ENCODE results near the gene LIN37.

Gene LIN37

GRCh38 chr19:35764432-35765315, 16.3 kb downstream of the LIN37 start:
- WGBS, 2 donors (ENCODE audit: extremely low coverage in 2 of 2, insufficient read length in 2 of 2, insufficient replicate concordance in 1 of 2) = no CpG with 5 or more reads among the region's 17 CpGs
- Histone ChIP-seq H3K4me2 (ENCODE audit: insufficient read depth, low read length, poor library complexity, severe bottlenecking) (no peak overlapping the region), H3K79me1 (ENCODE audit: low read depth, low read length) (peaks cover 5% of the 10 kb centered on the region), H4K91ac (ENCODE audit: low read depth, low read length, poor library complexity) (no peak overlapping the region), H3K14ac (ENCODE audit: low read length) (no peak overlapping the region), H3K4ac (ENCODE audit: low read length) (peak overlapping the region; percentile 5), H3K9ac (ENCODE audit: low read depth, low read length, poor library complexity) (peak overlapping the region; percentile 44), H2BK5ac (ENCODE audit: low read length) (no peak overlapping the region), H2AFZ (ENCODE audit: low read length) (no peak overlapping the region), H3K9me3 (replicated peaks in 1 of 2; ENCODE audit: control insufficient read depth in 2 of 2, insufficient read depth in 1 of 2, low read depth in 1 of 2, low read length in 2 of 2) (no peaks in the 10 kb centered on the region), H3K36me3 (replicated peaks in 1 of 2; ENCODE audit: control insufficient read depth in 2 of 2, insufficient read depth in 2 of 2, low read length in 2 of 2) (peaks cover 35 to 78% of the 10 kb centered on the region in 2 donors), H3K18ac (ENCODE audit: low read length) (no peak overlapping the region), H2BK12ac (ENCODE audit: low read length) (peak overlapping the region; percentile 1), H3K4me1 (ENCODE audit: control insufficient read depth in 2 of 2, insufficient read depth in 1 of 2, low read depth in 1 of 2, low read length in 2 of 2) (peaks cover 0 to 5% of the 10 kb centered on the region in 2 donors), H4K8ac (ENCODE audit: low read depth, low read length) (no peak overlapping the region), H3K23ac (ENCODE audit: low read depth, low read length, poor library complexity) (no peak overlapping the region), H3K4me3 (ENCODE audit: low read length in 2 of 2) (no peak overlapping the region), H3K27me3 (ENCODE audit: control insufficient read depth in 3 of 3, insufficient read depth in 3 of 3, low read depth in 1 of 3, low read length in 3 of 3) (no peaks in the 10 kb centered on the region), H2BK15ac (ENCODE audit: low read length) (no peak overlapping the region), H3K27ac (replicated peaks; ENCODE audit: low read length) (no peak overlapping the region), H2AK5ac (ENCODE audit: low read depth, low read length) (peak overlapping the region; percentile 28), H2BK120ac (ENCODE audit: low read depth, low read length) (no peak overlapping the region)
- no peak for DNase-seq (ENCODE audit: low spot score)

- Histone ChIP-seq H2AK5ac (ENCODE audit: low read depth, low read length) (no peak overlapping the region), H2BK15ac (ENCODE audit: low read length) (no peak overlapping the region), H3K4me2 (ENCODE audit: insufficient read depth, low read length, poor library complexity, severe bottlenecking) (no peak overlapping the region), H3K9me3 (replicated peaks in 1 of 2; ENCODE audit: control insufficient read depth in 2 of 2, insufficient read depth in 1 of 2, low read depth in 1 of 2, low read length in 2 of 2) (no peaks in the 10 kb centered on the region), H3K4me1 (ENCODE audit: control insufficient read depth in 2 of 2, insufficient read depth in 1 of 2, low read depth in 1 of 2, low read length in 2 of 2) (peaks cover 0 to 5% of the 10 kb centered on the region in 2 donors), H2BK120ac (ENCODE audit: low read depth, low read length) (no peak overlapping the region), H2BK5ac (ENCODE audit: low read length) (no peak overlapping the region), H3K14ac (ENCODE audit: low read length) (no peak overlapping the region), H3K18ac (ENCODE audit: low read length) (no peak overlapping the region), H3K9ac (ENCODE audit: low read depth, low read length, poor library complexity) (no peak overlapping the region), H3K79me1 (ENCODE audit: low read depth, low read length) (peaks cover 3% of the 10 kb centered on the region), H3K27ac (replicated peaks; ENCODE audit: low read length) (no peak overlapping the region), H4K91ac (ENCODE audit: low read depth, low read length, poor library complexity) (no peak overlapping the region), H3K27me3 (ENCODE audit: control insufficient read depth in 3 of 3, insufficient read depth in 3 of 3, low read depth in 1 of 3, low read length in 3 of 3) (no peaks in the 10 kb centered on the region), H3K4me3 (ENCODE audit: low read length in 2 of 2) (no peak overlapping the region), H2BK12ac (ENCODE audit: low read length) (no peak overlapping the region), H3K4ac (ENCODE audit: low read length) (no peak overlapping the region), H3K23ac (ENCODE audit: low read depth, low read length, poor library complexity) (no peak overlapping the region), H4K8ac (ENCODE audit: low read depth, low read length) (no peak overlapping the region), H3K36me3 (replicated peaks in 1 of 2; ENCODE audit: control insufficient read depth in 2 of 2, insufficient read depth in 2 of 2, low read length in 2 of 2) (peaks cover 28 to 63% of the 10 kb centered on the region in 2 donors), H2AFZ (ENCODE audit: low read length) (no peak overlapping the region)
- WGBS, 2 donors (ENCODE audit: extremely low coverage in 2 of 2, insufficient read length in 2 of 2, insufficient replicate concordance in 1 of 2) = no CpG with 5 or more reads among the region's 11 CpGs
- DNase-seq (ENCODE audit: low spot score) = no peak
These were observed 18.3 kb downstream of the LIN37 start for GRCh38 chr19:35766571-35767104.

GRCh38 chr19:35767288-35768081, 19.1 kb downstream of the LIN37 start:
- no peak overlapping the region for H4K8ac ChIP-seq (ENCODE audit: low read depth, low read length)
- no peak overlapping the region for H2BK15ac ChIP-seq (ENCODE audit: low read length)
- no peak overlapping the region for H2AFZ ChIP-seq (ENCODE audit: low read length)
- no peak for DNase-seq (ENCODE audit: low spot score)
- no peaks in the 10 kb centered on the region for H3K9me3 ChIP-seq (replicated peaks in 1 of 2; ENCODE audit: control insufficient read depth in 2 of 2, insufficient read depth in 1 of 2, low read depth in 1 of 2, low read length in 2 of 2)
- H2BK12ac ChIP-seq (ENCODE audit: low read length) = no peak overlapping the region
- peak overlapping the region; percentile 81 for H3K9ac ChIP-seq (ENCODE audit: low read depth, low read length, poor library complexity)
- H3K4ac ChIP-seq (ENCODE audit: low read length) = peak overlapping the region; percentile 66
- H4K91ac ChIP-seq (ENCODE audit: low read depth, low read length, poor library complexity) = no peak overlapping the region
- no peak overlapping the region for H3K27ac ChIP-seq (replicated peaks; ENCODE audit: low read length)
- no peak overlapping the region for H2BK5ac ChIP-seq (ENCODE audit: low read length)
- H2AK5ac ChIP-seq (ENCODE audit: low read depth, low read length) = no peak overlapping the region
- peak overlapping the region; percentile 11 for H3K4me2 ChIP-seq (ENCODE audit: insufficient read depth, low read length, poor library complexity, severe bottlenecking)
- H3K79me1 ChIP-seq (ENCODE audit: low read depth, low read length) = peaks cover 3% of the 10 kb centered on the region
- peaks cover 21 to 55% of the 10 kb centered on the region in 2 donors for H3K36me3 ChIP-seq (replicated peaks in 1 of 2; ENCODE audit: control insufficient read depth in 2 of 2, insufficient read depth in 2 of 2, low read length in 2 of 2)
- no peaks in the 10 kb centered on the region for H3K27me3 ChIP-seq (ENCODE audit: control insufficient read depth in 3 of 3, insufficient read depth in 3 of 3, low read depth in 1 of 3, low read length in 3 of 3)
- peak overlapping the region; percentile 38 for H3K14ac ChIP-seq (ENCODE audit: low read length)
- H3K18ac ChIP-seq (ENCODE audit: low read length) = no peak overlapping the region
- peaks cover 0 to 5% of the 10 kb centered on the region in 2 donors for H3K4me1 ChIP-seq (ENCODE audit: control insufficient read depth in 2 of 2, insufficient read depth in 1 of 2, low read depth in 1 of 2, low read length in 2 of 2)
- peak overlapping the region; percentile 43 for H3K23ac ChIP-seq (ENCODE audit: low read depth, low read length, poor library complexity)
- no CpG with 5 or more reads among the region's 34 CpGs for WGBS, 2 donors (ENCODE audit: extremely low coverage in 2 of 2, insufficient read length in 2 of 2, insufficient replicate concordance in 1 of 2)
- no peak overlapping the region for H3K4me3 ChIP-seq (ENCODE audit: low read length in 2 of 2)
- H2BK120ac ChIP-seq (ENCODE audit: low read depth, low read length) = no peak overlapping the region

- Histone ChIP-seq H3K4ac (ENCODE audit: low read length) (no peak overlapping the region), H2AFZ (ENCODE audit: low read length) (no peak overlapping the region), H3K23ac (ENCODE audit: low read depth, low read length, poor library complexity) (no peak overlapping the region), H3K14ac (ENCODE audit: low read length) (no peak overlapping the region), H3K27me3 (ENCODE audit: control insufficient read depth in 3 of 3, insufficient read depth in 3 of 3, low read depth in 1 of 3, low read length in 3 of 3) (no peaks in the 10 kb centered on the region), H2BK5ac (ENCODE audit: low read length) (peak overlapping the region; percentile 60), H2BK15ac (ENCODE audit: low read length) (no peak overlapping the region), H3K79me1 (ENCODE audit: low read depth, low read length) (peaks cover 3% of the 10 kb centered on the region), H4K91ac (ENCODE audit: low read depth, low read length, poor library complexity) (no peak overlapping the region), H3K18ac (ENCODE audit: low read length) (no peak overlapping the region), H4K8ac (ENCODE audit: low read depth, low read length) (no peak overlapping the region), H2BK12ac (ENCODE audit: low read length) (no peak overlapping the region), H3K4me2 (ENCODE audit: insufficient read depth, low read length, poor library complexity, severe bottlenecking) (no peak overlapping the region), H3K27ac (replicated peaks; ENCODE audit: low read length) (no peak overlapping the region), H2AK5ac (ENCODE audit: low read depth, low read length) (no peak overlapping the region), H3K9me3 (replicated peaks in 1 of 2; ENCODE audit: control insufficient read depth in 2 of 2, insufficient read depth in 1 of 2, low read depth in 1 of 2, low read length in 2 of 2) (no peaks in the 10 kb centered on the region), H3K36me3 (replicated peaks in 1 of 2; ENCODE audit: control insufficient read depth in 2 of 2, insufficient read depth in 2 of 2, low read length in 2 of 2) (peaks cover 21 to 52% of the 10 kb centered on the region in 2 donors), H3K9ac (ENCODE audit: low read depth, low read length, poor library complexity) (peak overlapping the region; percentile 81), H2BK120ac (ENCODE audit: low read depth, low read length) (no peak overlapping the region), H3K4me1 (ENCODE audit: control insufficient read depth in 2 of 2, insufficient read depth in 1 of 2, low read depth in 1 of 2, low read length in 2 of 2) (peaks cover 0 to 5% of the 10 kb centered on the region in 2 donors), H3K4me3 (ENCODE audit: low read length in 2 of 2) (no peak overlapping the region)
- no CpG with 5 or more reads among the region's 15 CpGs for WGBS, 2 donors (ENCODE audit: extremely low coverage in 2 of 2, insufficient read length in 2 of 2, insufficient replicate concordance in 1 of 2)
- DNase-seq (ENCODE audit: low spot score) = no peak
These were observed 19.7 kb downstream of the LIN37 start for GRCh38 chr19:35768082-35768421.
